T47D (cell line): ENCODE data around the gene RBMY1E.
"Not testable (repeated sequence)": the region's sequence is repeated elsewhere in the genome, so short reads cannot be mapped to it uniquely, and the experiment has no call there.

ENCODE experiments used
- DNase-seq, 2 experiments: peaks; one replicate each; pipeline versions ENCODE4 v3.0.0 to v3.0.0-alpha.2; 2011 to 2012; ENCODE audit warnings: low read depth in 1 of 2, low spot score in 1 of 2
- in situ Hi-C: cut with HindIII; loops from 2 replicates; pipeline ENCODE4 v1.10.0; 2016; ENCODE audit warnings: low sequenced_read_pairs, low pct_unique_long_range_greater_than_20kb

RBMY1E gene

GRCh38 chrY:21917932-21918331 lies at the start of gene RBMY1E:
TSS of gene RBMY1E (minus strand) at chrY:21918032. CDS start at chrY:21916054, 1,978 bp downstream.
- in situ Hi-C loops, DNase-seq: not testable (repeated sequence)

GRCh38 chrY:21894426-21894825 lies 23.4 kb downstream of the RBMY1E start, which contains the start of gene RBMY1D:
TSS of gene RBMY1D (minus strand) at chrY:21894526. CDS start at chrY:21892513, 2,013 bp downstream.
- DNase-seq, in situ Hi-C loops: not testable (repeated sequence)

GRCh38 chrY:21869407-21870076 lies 48.3 kb downstream of the RBMY1E start:
- in situ Hi-C loops, DNase-seq: not testable (repeated sequence)
